HUES48 (cell line): ENCODE measurements around the gene SLC7A6.

Experiments
- H3K27ac ChIP-seq: one replicate; pipeline ENCODE4 v1.7.0; 2013; ENCODE audit warnings: low read depth, low read length, inconsistent platforms
- H3K27me3 ChIP-seq: 2 replicates; pipeline ENCODE4 v1.6.1; 2013; ENCODE audit warnings: mild to moderate bottlenecking, low read length; ENCODE audit not compliant: control insufficient read depth, insufficient read depth
- H3K36me3 ChIP-seq: 2 replicates; pipeline ENCODE4 v1.6.1; 2013; ENCODE audit warnings: low read length; ENCODE audit not compliant: control insufficient read depth, insufficient read depth
- H3K4me1 ChIP-seq: 2 replicates; pipeline ENCODE4 v1.6.1; 2013; ENCODE audit warnings: mild to moderate bottlenecking, low read length; ENCODE audit not compliant: control insufficient read depth, insufficient read depth
- H3K4me3 ChIP-seq: 2 replicates; pipeline ENCODE4 v1.5.1; 2013; ENCODE audit warnings: mild to moderate bottlenecking, low read depth, low read length
- H3K9ac ChIP-seq: 2 replicates; pipeline ENCODE4 v1.6.1; 2013; ENCODE audit warnings: mild to moderate bottlenecking, low read depth, low read length, moderate library complexity
- H3K9me3 ChIP-seq: 2 replicates; pipeline ENCODE4 v1.6.1; 2013; ENCODE audit warnings: low read length; ENCODE audit not compliant: control insufficient read depth, insufficient read depth

Gene SLC7A6

DNA sequence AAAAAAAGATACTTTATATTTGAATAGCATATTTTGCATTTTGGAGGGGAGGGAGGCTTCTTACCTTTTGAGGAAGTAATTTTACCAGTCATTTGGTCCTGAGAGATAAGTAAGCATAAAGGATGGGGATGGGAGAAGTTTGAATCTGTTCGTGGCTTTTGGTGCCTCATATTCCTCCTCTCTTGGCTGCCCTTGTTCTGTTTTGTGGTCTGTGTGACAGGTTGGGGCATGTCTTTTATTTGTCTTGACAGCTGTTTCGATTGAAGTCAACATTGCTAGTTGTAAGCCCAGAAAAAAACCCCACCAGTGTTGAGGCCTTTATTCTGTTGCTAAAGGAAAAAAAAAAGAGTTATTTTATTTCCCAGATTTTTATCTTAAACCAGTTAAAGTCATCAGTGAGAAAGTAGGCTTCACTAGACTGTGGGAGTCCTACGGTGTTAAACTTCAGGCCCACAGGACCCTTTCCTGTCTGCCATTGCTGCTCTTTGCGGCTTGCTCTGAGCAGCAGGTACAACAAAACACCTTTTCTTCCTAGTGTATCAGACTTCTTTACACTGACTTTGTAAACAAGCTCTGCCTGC is 11.4 kb downstream of the SLC7A6 start:
- no peak overlapping the region for H3K9ac ChIP-seq
- no peaks in the 10 kb centered on the region for H3K9me3 ChIP-seq
- peaks cover 14% of the 10 kb centered on the region for H3K36me3 ChIP-seq
- no peak overlapping the region for H3K4me3 ChIP-seq
- H3K4me1 ChIP-seq: no peaks in the 10 kb centered on the region; the same call in 1 of the 2 replicates
- no peak overlapping the region for H3K27ac ChIP-seq
- no peaks in the 10 kb centered on the region for H3K27me3 ChIP-seq

DNA sequence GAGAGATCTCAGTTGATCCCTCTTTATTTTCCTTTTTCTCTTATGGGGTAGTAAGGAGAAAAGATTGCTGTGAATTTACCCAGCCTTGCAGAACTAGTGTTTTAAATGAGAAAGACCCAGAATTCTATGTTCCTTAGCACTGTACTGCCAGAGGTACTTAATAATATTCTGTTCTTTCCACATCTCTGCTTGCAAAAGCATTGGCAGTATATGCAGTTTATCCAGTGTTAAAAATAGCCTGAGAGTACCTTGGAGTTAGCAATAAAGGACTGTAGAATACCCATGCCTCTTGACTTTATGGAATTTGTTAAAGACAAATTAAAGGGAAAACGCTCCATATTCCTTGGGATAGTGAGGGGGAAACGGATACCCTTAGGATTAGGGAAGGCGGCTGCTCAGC is 11.9 kb downstream of the SLC7A6 start:
- H3K9me3 ChIP-seq: no peaks in the 10 kb centered on the region
- peaks cover 14% of the 10 kb centered on the region for H3K36me3 ChIP-seq
- no peak overlapping the region for H3K4me3 ChIP-seq
- no peak overlapping the region for H3K9ac ChIP-seq
- no peak overlapping the region for H3K27ac ChIP-seq
- no peaks in the 10 kb centered on the region for H3K27me3 ChIP-seq
- no peaks in the 10 kb centered on the region; the same call in 1 of the 2 replicates for H3K4me1 ChIP-seq

DNA sequence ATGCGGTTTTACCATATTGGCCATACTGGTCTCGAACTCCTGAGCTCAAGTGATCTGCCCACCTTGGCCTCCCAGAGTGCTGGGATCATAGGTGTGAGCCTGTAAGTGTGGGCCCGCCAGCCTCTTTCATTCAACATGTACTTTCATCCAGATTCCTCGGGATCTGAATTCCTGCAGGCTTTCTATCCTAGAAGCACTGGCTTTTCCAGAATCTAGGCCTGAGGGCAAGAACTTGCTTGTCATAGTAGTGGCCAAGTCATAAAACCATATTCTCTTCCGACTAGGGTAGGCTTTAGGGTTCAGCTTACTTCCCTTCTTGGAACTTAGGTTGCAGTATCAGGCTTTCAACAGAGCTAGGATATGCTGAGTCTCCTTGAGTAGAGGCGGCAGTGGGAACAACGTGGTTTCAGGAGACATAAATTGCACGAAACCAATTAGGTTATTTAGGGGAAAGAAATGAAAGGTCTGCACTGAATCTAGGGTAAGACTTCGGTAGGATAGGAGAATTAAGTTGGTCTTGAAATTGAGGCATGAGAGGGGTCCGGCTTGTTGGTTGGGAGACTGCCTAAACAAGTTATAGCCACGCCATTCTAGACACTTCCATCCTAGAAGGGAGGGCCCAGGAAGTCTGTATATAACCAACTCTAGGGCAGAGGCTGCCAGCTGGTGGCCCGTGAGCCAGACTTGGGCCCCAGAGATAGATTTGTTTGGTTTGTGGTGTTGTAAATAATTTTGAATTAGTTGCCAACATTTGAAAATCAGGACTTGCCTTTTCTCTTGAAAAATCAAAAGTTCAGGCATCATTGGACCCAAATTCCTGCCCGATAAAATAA is 15.6 kb downstream of the SLC7A6 start:
- peaks cover 9% of the 10 kb centered on the region; the same call in 1 of the 2 replicates for H3K36me3 ChIP-seq
- H3K9me3 ChIP-seq: no peaks in the 10 kb centered on the region
- H3K9ac ChIP-seq: no peak overlapping the region
- H3K4me3 ChIP-seq: no peak overlapping the region
- no peaks in the 10 kb centered on the region for H3K27me3 ChIP-seq
- H3K27ac ChIP-seq: no peak overlapping the region
- no peaks in the 10 kb centered on the region; the same call in 1 of the 2 replicates for H3K4me1 ChIP-seq

DNA sequence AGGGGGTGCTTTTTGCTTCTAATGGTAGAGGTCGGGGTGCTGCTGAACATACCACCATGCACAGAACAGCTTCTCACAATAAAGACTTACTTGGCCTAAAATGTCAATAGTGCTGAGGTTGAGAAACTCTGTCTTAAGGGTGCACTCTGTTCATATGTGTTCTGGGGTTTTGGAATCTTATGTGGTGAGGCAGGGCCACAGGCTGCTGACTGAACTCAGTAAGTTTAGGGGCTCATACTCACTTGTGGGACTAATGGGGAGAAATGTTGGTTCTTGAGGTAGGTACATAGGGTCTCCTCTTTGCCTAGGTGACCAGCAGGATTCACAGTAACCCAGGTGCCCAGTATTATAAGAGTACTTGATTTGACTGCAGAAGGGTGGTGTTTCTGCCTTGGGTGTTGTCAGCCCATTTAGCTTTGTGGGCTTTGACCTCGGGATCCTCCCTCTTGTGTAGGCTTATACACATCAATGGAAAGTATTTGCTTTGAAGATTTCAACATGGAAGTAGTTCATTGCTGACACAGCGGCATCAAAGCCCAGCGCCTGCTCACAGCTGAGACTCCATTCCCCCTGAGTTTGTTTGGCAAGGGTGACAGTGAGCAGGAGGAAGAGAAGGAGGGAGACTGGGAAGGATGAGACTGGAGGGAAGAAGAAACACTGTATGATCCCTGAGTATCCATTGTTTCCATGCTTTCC is 17.2 kb downstream of the SLC7A6 start:
- no peak overlapping the region for H3K4me3 ChIP-seq

DNA sequence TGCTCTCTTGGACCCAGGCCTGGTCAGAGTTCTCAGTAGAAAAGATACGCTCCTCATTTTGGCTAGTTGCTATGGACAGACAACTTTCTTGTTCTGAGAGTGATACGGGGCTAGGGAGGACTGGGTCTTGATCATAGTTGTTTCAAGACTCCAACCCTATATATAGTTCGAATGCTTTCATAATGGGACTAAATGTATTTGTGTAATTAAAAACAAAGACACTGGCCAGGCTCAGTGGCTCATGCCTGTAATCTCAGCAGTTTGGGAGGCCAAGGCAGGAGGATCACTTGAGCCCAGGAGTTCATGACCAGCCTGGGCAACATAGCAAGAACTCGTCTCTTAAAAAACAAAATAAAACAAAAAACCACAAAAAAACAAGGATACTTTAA is 17.7 kb downstream of the SLC7A6 start:
- Histone ChIP-seq H3K27ac (no peak overlapping the region), H3K9ac (no peak overlapping the region), H3K36me3 (peaks cover 11% of the 10 kb centered on the region; the same call in 1 of the 2 replicates), H3K4me1 (no peaks in the 10 kb centered on the region), H3K27me3 (no peaks in the 10 kb centered on the region), H3K4me3 (no peak overlapping the region), H3K9me3 (no peaks in the 10 kb centered on the region)

More for the DNA sequence above, 17.2 kb downstream of the SLC7A6 start:
- Histone ChIP-seq H3K27me3 (no peaks in the 10 kb centered on the region), H3K36me3 (peaks cover 11% of the 10 kb centered on the region; the same call in 1 of the 2 replicates), H3K9ac (no peak overlapping the region), H3K27ac (no peak overlapping the region), H3K4me1 (no peaks in the 10 kb centered on the region), H3K9me3 (no peaks in the 10 kb centered on the region)

DNA sequence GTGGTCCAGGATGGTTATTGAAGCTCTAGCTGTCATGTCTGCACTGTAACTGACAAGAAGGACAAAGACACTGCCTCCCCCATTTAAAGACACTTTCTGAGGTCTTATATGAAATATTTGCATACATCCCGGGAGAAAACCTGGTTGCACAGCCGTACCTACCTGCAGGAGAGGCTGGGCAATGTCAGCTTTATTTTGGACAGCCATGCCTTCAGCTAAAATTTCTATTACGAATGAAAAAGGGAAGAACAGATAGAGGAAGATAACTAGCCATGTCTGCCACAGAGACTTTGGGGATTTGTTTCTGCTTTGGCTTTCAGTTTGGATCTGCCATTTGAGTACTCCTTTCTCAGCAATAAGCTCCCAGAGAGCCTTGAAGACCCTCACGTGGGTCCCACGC is 19.0 kb downstream of the SLC7A6 start:
- H3K4me3 ChIP-seq: no peak overlapping the region
- no peak overlapping the region for H3K9ac ChIP-seq
- peaks cover 23% of the 10 kb centered on the region for H3K36me3 ChIP-seq
- no peak overlapping the region for H3K27ac ChIP-seq
- no peaks in the 10 kb centered on the region for H3K9me3 ChIP-seq
- no peaks in the 10 kb centered on the region for H3K4me1 ChIP-seq
- no peaks in the 10 kb centered on the region for H3K27me3 ChIP-seq

DNA sequence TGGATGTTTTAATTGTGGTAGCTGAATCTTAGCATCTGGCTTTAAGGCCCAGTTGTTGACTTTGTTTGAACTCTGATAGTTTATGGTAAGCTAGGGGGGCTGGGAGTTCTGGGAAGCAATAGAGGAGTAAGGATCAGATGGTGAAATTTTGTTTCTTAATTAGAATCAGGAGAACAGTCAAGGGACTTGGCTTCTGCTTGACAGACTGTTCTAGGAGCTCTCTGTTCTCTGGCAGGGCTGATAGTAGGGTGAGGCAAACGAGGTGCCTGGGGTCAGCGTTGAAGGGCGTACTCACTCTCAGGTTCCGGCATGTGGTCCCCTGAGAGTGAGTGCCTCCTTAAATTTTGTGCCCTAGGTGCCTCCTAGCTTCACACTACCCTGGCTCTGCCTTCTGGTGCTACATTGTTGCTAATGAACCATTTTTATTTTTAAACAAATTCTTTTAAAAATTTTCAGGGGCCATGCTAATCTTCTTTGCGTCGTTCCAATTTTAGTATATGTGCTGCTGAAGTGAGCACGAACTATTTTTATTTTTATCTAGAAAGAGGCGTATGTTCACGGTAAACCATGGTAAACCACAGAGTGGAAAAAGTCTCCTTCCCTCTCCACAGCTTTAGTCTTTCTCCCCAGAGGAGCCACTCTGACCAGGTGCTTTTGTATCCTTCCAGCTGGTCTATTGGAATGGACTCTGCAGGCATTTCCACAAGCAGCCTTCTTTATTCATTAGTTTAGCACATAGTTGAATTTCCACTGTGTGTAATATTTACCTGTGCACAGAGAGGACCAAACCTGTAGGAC is 19.7 kb downstream of the SLC7A6 start:
- Histone ChIP-seq H3K36me3 (peaks cover 24% of the 10 kb centered on the region), H3K9ac (no peak overlapping the region), H3K4me1 (no peaks in the 10 kb centered on the region), H3K27ac (no peak overlapping the region), H3K27me3 (no peaks in the 10 kb centered on the region), H3K9me3 (no peaks in the 10 kb centered on the region), H3K4me3 (no peak overlapping the region)

DNA sequence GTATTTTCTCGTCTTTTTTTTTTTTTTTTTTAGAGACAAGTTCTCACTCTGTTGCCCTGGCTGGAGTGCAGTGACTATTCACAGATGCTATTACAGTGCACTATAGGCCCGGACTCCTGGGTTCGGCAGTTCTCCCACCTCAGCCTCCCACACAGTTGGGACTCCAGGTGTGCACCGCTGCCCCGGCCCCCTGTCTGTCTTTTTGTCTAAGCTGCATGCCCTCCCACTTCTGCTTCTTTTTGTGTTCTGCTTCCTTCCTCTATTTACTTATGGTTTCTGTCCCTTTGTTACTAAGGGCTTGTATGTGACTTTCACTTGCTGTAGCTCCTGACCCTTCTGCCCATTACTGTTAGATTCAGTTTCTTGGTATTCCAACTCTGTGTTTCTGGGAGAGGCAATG is 20.5 kb downstream of the SLC7A6 start:
- Histone ChIP-seq H3K27me3 (no peaks in the 10 kb centered on the region), H3K4me1 (no peaks in the 10 kb centered on the region), H3K27ac (no peak overlapping the region), H3K36me3 (peaks cover 22% of the 10 kb centered on the region), H3K4me3 (no peak overlapping the region), H3K9ac (no peak overlapping the region), H3K9me3 (no peaks in the 10 kb centered on the region)

DNA sequence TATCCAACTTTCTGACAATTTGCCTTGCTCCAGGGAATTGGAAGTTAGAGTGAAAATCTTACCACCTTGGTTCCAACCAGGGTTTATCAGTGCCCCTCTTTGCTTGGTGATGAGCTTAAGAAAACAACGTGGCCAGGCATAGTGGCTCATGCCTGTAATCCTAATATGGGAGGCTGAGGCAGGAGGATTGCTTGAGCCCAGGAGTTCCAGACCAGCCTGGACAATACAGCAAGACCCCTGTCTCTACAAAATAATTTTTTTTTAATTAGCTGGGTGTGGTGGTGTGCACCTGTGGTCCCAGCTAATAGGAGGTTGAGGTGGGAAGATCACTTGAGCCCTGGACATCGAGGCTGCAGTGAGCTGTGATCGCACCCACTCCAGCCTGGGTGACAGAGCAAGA is 21.4 kb downstream of the SLC7A6 start:
- Histone ChIP-seq H3K9me3 (no peaks in the 10 kb centered on the region), H3K27ac (no peak overlapping the region), H3K27me3 (no peaks in the 10 kb centered on the region), H3K36me3 (peaks cover 23% of the 10 kb centered on the region), H3K4me1 (no peaks in the 10 kb centered on the region; the same call in 1 of the 2 replicates), H3K4me3 (no peak overlapping the region), H3K9ac (no peak overlapping the region)

DNA sequence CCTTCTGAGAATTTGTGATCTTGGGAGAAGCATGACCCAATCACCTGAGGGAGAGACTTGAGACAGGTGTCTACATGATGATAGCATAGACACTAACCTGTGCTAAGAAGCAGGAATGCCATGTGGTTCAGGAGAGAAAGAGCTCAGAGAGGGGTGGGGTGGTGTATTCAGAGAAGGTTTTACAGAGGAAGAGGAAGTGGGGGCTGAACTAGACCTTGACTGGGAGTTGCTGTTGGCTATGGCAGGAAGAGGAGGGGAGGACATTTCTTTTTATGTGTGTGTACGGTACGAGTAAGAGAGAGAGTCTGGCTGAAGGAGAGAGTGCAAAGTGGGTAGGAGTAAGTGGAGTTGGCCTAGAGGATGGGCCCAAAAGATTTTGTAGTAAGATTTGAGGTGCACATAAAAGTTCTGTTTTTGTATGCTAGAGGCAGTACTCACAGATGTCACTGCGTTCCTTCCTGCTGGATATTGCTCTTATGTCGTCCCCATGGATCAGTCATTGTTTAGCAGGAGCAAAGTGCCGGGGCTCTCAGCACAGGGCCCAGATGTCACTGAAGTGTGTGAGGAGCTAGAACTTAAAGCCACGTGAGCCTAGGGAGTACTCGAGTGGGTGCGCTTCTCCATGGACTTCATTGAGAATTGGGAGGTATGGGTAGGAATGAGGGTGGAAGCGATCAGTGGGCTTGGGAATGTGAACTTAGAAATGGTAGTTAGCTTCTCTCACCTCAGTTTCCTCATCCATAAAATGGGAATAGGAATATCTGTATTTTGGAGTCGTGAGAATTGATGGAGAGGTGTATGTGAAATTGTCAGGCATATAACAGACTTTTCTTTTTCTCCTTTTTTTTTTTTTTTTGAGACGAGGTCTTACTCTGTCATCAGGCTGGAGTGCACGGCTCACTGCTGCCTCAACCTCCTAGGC is 22.1 kb downstream of the SLC7A6 start:
- H3K27ac ChIP-seq: no peak overlapping the region
- no peaks in the 10 kb centered on the region for H3K9me3 ChIP-seq
- H3K36me3 ChIP-seq: peaks cover 30% of the 10 kb centered on the region
- no peaks in the 10 kb centered on the region; the same call in 1 of the 2 replicates for H3K4me1 ChIP-seq
- no peak overlapping the region for H3K9ac ChIP-seq
- H3K4me3 ChIP-seq: no peak overlapping the region
- H3K27me3 ChIP-seq: no peaks in the 10 kb centered on the region
